GM23248 (cell line): Measurements from ENCODE around the gene CDH8. TPM values are rescaled to one million over a fixed set of nuclear protein-coding genes. Genes with fewer than 3 reads are reported as not detected.

Experiments
- DNase-seq: peaks from one replicate; pipeline ENCODE4 v3.0.0-alpha.2; 2015
- H2AFZ ChIP-seq: fragments of 200-600 bp; sonication (generic); 2 replicates; pipeline ENCODE4 v1.6.1; 2016; ENCODE audit warnings: antibody characterized with exemption
- H3F3A ChIP-seq: fragments of 200-600 bp; sonication (generic); 2 replicates; pipeline ENCODE4 v1.6.1; 2016; ENCODE audit warnings: mild to moderate bottlenecking, antibody characterized with exemption, mixed run types; ENCODE audit not compliant: insufficient read depth
- H3K27ac ChIP-seq: fragments of 200-600 bp; sonication (generic); 2 replicates; pipeline ENCODE4 v1.5.1; 2016; ENCODE audit warnings: mild to moderate bottlenecking
- H3K27me3 ChIP-seq: fragments of 200-600 bp; sonication (generic); replicated peaks from 2 replicates; pipeline ENCODE4 v1.6.1; 2016; ENCODE audit warnings: mild to moderate bottlenecking; ENCODE audit not compliant: insufficient read depth
- H3K36me3 ChIP-seq: fragments of 200-600 bp; sonication (generic); 2 replicates; pipeline ENCODE4 v1.6.1; 2016; ENCODE audit warnings: low read depth, mild to moderate bottlenecking
- H3K4me1 ChIP-seq: fragments of 200-600 bp; sonication (generic); 2 replicates; pipeline ENCODE4 v1.6.1; 2016; ENCODE audit warnings: mild to moderate bottlenecking; ENCODE audit not compliant: insufficient read depth
- H3K4me2 ChIP-seq: fragments of 200-600 bp; sonication (generic); one replicate; pipeline ENCODE4 v1.6.1; 2016; ENCODE audit warnings: mild to moderate bottlenecking; ENCODE audit not compliant: unreplicated experiment
- H3K4me3 ChIP-seq: fragments of 200-600 bp; sonication (generic); 2 replicates; pipeline ENCODE4 v1.5.1; 2016; ENCODE audit warnings: mild to moderate bottlenecking
- H3K79me2 ChIP-seq: fragments of 200-600 bp; sonication (generic); 2 replicates; pipeline ENCODE4 v1.6.1; 2016; ENCODE audit warnings: mild to moderate bottlenecking; ENCODE audit not compliant: insufficient read depth
- H3K9ac ChIP-seq: fragments of 200-600 bp; sonication (generic); 2 replicates; pipeline ENCODE4 v1.6.1; 2016; ENCODE audit warnings: mild to moderate bottlenecking
- H3K9me2 ChIP-seq: fragments of 200-600 bp; sonication (generic); 2 replicates; pipeline ENCODE4 v1.6.1; 2016; ENCODE audit warnings: mixed run types, mild to moderate bottlenecking, moderate library complexity; ENCODE audit not compliant: insufficient read depth
- H3K9me3 ChIP-seq: fragments of 200-600 bp; sonication (generic); one replicate; pipeline ENCODE4 v1.6.1; 2017; ENCODE audit warnings: low read depth
- H4K20me1 ChIP-seq: fragments of 200-600 bp; sonication (generic); 2 replicates; pipeline ENCODE4 v1.6.0; 2016; ENCODE audit not compliant: insufficient read depth
- EZH2 ChIP-seq: fragments of 200-600 bp; sonication (generic); IDR thresholded peaks from 2 replicates; pipeline ENCODE4 v1.6.1; 2018; ENCODE audit warnings: antibody characterized with exemption, mild to moderate bottlenecking; ENCODE audit not compliant: insufficient read depth, poor library complexity, severe bottlenecking
- EZH2phosphoT487 ChIP-seq: fragments of 200-600 bp; sonication (generic); IDR thresholded peaks from 2 replicates; pipeline ENCODE4 v1.6.1; 2018; ENCODE audit warnings: antibody characterized with exemption, moderate library complexity, mild to moderate bottlenecking, low read depth; ENCODE audit not compliant: insufficient read depth
- WGBS, 2 experiments: methylation state at CpG; one replicate each; pipeline ENCODE4 v1.1.6; 2015 to 2017; ENCODE audit warnings: low lambda C conversion rate in 2 of 2, low coverage in 1 of 2; ENCODE audit errors: missing lambda C conversion rate in 2 of 2; 5-methylcytosine and 5-hydroxymethylcytosine counted together
- in situ Hi-C: fragments of 300-500 bp; cut with MboI; formaldehyde crosslinking; loops from 2 replicates; pipeline ENCODE4 v1.15.0; 2020
- polyA plus RNA-seq: library from polyadenylated mRNA; unstranded; fragments of >200 nt; fragmentation: Nextera tagmentation; extraction: Ambion mirVana; gene quantifications from 2 replicates; pipeline ENCODE4 v1.2.1, GENCODE V29; 2016
- total RNA-seq: library from RNA; depleted of rRNA; stranded (reverse); fragments of >200 nt; shearing (Covaris generic); gene quantifications from 2 replicates; pipeline ENCODE4 v1.2.3, GENCODE V29; 2014

Gene CDH8
- total and polyA plus RNA-seq, 2 experiments from 2014 or later: not detected

DNA sequence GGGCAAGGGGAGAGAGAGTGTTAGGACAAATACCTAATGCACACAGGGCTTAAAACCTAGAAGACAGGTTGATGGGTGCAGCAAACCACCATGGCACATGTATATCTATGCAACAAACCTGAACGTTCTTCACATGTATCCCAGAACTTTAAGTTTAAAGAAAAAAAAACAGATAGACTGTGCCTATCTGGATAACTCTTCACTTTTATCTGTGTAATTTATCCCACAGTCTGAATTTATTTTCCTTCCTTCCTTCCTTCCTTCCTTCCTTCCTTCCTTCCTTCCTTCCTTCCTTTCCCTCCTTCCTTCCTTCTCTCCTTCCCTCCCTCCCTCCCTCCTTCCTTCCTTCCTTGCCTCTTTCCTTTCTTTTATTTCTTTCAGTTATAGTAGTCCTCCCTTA lies 370.7 kb downstream of the CDH8 start:
- no peak for DNase-seq
- H3K9me2 ChIP-seq: no peaks in the 10 kb centered on the region
- H2AFZ ChIP-seq: no peak overlapping the region
- 38 to 54% methylated on average over 1 of the region's 1 CpG for WGBS, 2 experiments
- H3K9ac ChIP-seq: no peak overlapping the region
- H3K9me3 ChIP-seq: no peaks in the 10 kb centered on the region
- H3K4me3 ChIP-seq: no peak overlapping the region
- no peak overlapping the region for H3K27ac ChIP-seq
- H3K36me3 ChIP-seq: no peaks in the 10 kb centered on the region
- no peaks in the 10 kb centered on the region for H3K4me1 ChIP-seq
- no peak for TF ChIP-seq EZH2phosphoT487
- TF ChIP-seq EZH2: no peak
- H3K79me2 ChIP-seq: no peaks in the 10 kb centered on the region
- no peaks in the 10 kb centered on the region for H3F3A ChIP-seq
- H4K20me1 ChIP-seq: no peaks in the 10 kb centered on the region
- in situ Hi-C loops: no loop called here
- no peaks in the 10 kb centered on the region for H3K27me3 ChIP-seq
- no peak overlapping the region for H3K4me2 ChIP-seq

DNA sequence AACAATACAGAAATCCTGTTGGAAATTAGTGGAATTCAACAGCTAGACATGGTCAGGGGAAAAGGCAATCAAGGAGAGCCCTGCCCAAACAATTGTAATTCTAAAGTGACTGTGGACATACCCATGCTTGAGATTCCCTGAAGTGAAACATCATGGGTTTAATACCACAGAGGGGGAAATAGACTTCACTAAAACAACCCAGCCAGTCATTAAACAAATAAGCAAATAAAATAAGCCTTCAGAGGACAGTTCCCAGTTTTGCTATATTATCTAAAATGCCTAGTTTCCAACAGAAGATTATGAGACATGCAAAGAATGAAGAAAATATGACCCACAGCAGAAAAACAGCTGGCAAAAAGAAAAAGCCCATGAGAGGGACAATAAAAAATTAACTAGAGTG lies 376.3 kb downstream of the CDH8 start:
- Histone ChIP-seq H3F3A (no peaks in the 10 kb centered on the region), H2AFZ (no peak overlapping the region), H3K4me1 (no peaks in the 10 kb centered on the region), H3K4me2 (no peak overlapping the region), H3K27ac (no peak overlapping the region), H3K36me3 (no peaks in the 10 kb centered on the region), H3K9me3 (no peaks in the 10 kb centered on the region), H3K4me3 (no peak overlapping the region), H3K9me2 (no peaks in the 10 kb centered on the region), H4K20me1 (no peaks in the 10 kb centered on the region), H3K79me2 (no peaks in the 10 kb centered on the region), H3K27me3 (no peaks in the 10 kb centered on the region), H3K9ac (no peak overlapping the region)
- DNase-seq: no peak
- TF ChIP-seq EZH2phosphoT487 (no peak), EZH2 (no peak)
- in situ Hi-C loops: no loop called here

DNA sequence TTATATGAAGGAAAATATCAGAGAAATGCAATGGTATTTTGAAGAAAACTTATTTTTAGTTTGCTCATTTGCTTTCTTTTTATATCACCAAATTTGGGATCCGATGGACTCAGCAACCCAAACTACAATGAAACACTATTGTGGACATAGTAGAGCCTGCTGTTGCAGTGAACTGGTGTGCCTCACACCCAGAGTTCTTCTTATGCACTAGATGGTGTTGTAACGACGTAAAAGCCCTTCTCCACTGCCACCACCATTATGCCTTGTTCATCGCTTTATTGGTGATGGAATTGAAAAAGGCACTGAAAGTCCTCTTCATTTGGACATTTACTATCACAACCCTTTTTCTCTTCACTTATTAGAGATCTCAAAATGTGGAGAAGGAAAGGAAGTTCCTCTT lies 381.3 kb downstream of the CDH8 start:
- TF ChIP-seq EZH2 (no peak), EZH2phosphoT487 (no peak)
- Histone ChIP-seq H3F3A (no peaks in the 10 kb centered on the region), H3K9ac (no peak overlapping the region), H3K4me3 (no peak overlapping the region), H3K27ac (no peak overlapping the region), H3K36me3 (no peaks in the 10 kb centered on the region), H3K9me3 (no peaks in the 10 kb centered on the region), H3K4me2 (no peak overlapping the region), H3K9me2 (no peaks in the 10 kb centered on the region), H3K4me1 (no peaks in the 10 kb centered on the region), H3K27me3 (no peaks in the 10 kb centered on the region), H4K20me1 (no peaks in the 10 kb centered on the region), H2AFZ (no peak overlapping the region), H3K79me2 (no peaks in the 10 kb centered on the region)
- in situ Hi-C loops: no loop called here
- no peak for DNase-seq
- 43 to 50% methylated on average over 4 of the region's 4 CpGs for WGBS, 2 experiments

DNA sequence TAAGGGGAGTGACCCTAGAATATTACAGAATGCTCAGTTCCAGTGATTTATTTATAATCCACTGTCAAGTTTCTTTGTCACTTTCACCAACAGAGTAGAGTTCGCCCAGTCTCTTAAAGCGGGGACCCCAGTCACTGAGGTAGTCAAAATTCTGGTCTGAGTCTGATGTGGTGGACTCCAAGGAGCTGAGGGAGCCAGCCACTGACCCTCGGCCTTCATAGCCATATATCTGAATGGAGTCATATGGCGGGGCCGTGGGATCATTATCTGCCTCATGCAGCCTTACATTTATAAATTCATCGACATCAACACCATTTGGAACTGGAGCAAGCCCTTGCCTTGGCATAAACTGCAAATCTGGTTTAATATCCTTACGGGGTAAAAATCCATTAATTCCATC lies 382.7 kb downstream of the CDH8 start:
- Histone ChIP-seq H3K9me2 (no peaks in the 10 kb centered on the region), H3K4me3 (no peak overlapping the region), H3F3A (no peaks in the 10 kb centered on the region), H3K79me2 (no peaks in the 10 kb centered on the region), H3K27ac (no peak overlapping the region), H4K20me1 (no peaks in the 10 kb centered on the region), H3K4me2 (no peak overlapping the region), H3K4me1 (no peaks in the 10 kb centered on the region), H3K27me3 (no peaks in the 10 kb centered on the region), H3K9ac (no peak overlapping the region), H2AFZ (no peak overlapping the region), H3K36me3 (no peaks in the 10 kb centered on the region), H3K9me3 (no peaks in the 10 kb centered on the region)
- TF ChIP-seq EZH2: no peak
- no peak for TF ChIP-seq EZH2phosphoT487
- DNase-seq: no peak
- 12 to 25% methylated on average over 7 of the region's 7 CpGs for WGBS, 2 experiments
- in situ Hi-C loops: no loop called here

DNA sequence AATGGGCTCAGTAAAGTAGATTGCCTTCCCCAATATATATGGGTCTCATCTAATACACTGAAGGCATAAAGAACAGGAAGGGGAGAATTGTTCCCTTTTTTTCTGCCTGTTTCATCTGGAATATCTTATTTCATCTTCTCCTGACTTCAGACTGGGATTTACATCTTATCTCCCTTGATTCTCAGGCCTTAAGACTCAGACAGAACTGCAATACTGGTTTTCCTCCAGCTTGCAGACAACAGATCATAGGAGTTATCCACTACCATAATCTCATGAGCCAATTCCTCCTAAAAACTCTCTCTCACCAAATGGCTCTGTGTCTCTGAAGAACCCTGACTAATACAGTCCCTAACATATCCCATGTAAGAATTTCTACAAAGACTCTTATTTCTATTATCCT lies 390.7 kb downstream of the CDH8 start:
- no peak overlapping the region for H3K9ac ChIP-seq
- no peaks in the 10 kb centered on the region for H3K9me3 ChIP-seq
- H3K79me2 ChIP-seq: no peaks in the 10 kb centered on the region
- no peak overlapping the region for H3K4me2 ChIP-seq
- H3K9me2 ChIP-seq: no peaks in the 10 kb centered on the region
- H3K36me3 ChIP-seq: no peaks in the 10 kb centered on the region
- no peak overlapping the region for H3K27ac ChIP-seq
- in situ Hi-C loops: no loop called here
- H3K27me3 ChIP-seq: no peaks in the 10 kb centered on the region
- H3K4me1 ChIP-seq: no peaks in the 10 kb centered on the region
- H2AFZ ChIP-seq: no peak overlapping the region
- no peak for DNase-seq
- TF ChIP-seq EZH2 (no peak), EZH2phosphoT487 (no peak)
- H4K20me1 ChIP-seq: no peaks in the 10 kb centered on the region
- no peaks in the 10 kb centered on the region for H3F3A ChIP-seq
- no peak overlapping the region for H3K4me3 ChIP-seq
